Measurements from ENCODE around the gene C2CD4D.

C2CD4D gene

DNA sequence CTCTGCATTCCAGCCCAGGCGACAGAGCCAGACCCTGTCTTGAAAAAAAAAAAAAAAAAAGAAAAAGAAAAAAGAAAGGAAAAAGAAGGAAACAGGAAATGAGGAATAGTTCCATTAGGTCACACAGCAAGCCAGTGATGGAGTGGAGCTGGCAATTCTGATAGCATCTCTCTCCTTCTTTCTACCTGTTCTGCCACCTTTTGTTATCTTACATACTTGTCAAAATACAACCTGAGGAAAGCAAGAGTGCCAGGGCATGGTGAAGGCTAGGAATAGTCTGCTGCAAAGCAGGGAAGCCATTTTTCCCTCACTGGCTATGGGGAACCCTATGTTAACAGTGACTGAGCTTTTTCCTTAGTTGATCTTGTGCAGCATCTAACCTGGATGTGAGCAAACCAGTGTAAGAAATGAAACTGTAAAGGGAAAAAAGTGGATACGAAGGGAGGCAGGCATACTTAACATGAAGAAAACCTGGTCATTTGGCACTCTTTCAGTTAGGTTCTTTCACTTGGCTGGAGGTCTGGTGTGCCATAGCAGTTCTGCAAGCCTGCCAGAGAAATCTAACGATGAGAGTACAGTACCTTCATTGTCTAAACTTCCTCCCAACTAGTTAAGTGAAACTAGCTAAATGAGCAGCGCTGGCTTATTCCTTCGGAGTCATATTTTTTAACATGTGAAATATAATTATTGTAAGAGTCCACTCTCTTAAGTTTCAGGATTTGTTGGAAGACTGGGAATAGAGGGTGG, 31.8 kb upstream of the C2CD4D start:
- DNase-seq = no peak

DNA sequence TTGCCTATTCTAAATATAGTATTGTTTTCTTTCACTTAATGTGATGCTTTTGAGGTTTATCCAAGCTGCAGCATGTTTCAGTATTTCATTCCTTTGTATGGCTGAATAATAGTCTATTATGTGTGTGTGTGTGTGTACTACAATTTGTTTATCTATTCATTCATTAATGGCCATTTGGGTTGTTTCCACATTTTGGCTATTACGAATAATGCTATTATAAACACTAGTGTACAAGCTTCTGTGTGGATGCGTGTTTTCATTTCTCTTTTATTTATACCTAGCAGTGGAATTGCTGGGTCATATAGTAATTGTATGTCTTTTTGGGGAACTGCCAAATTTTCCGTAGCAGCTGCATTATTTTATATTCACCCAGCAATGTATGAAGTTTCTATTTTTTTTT, 28.9 kb upstream of the C2CD4D start:
- Histone ChIP-seq H3F3A (ENCODE audit: insufficient read depth, low read length) (no peaks in the 10 kb centered on the region), H3K36me3 (replicated peaks; ENCODE audit: insufficient read depth, low read length) (no peaks in the 10 kb centered on the region), H3K4me2 (ENCODE audit: low read depth, low read length) (no peak overlapping the region), H3K4me3 (ENCODE audit: low read length) (no peak overlapping the region), H3K9me2 (replicated peaks; ENCODE audit: insufficient read depth, low read length) (no peaks in the 10 kb centered on the region), H3K4me1 (ENCODE audit: low read length) (no peaks in the 10 kb centered on the region), H3K27me3 (replicated peaks; ENCODE audit: insufficient read depth, low read length) (no peaks in the 10 kb centered on the region), H3K27ac (ENCODE audit: low read length) (no peak overlapping the region), H3K9me3 (replicated peaks; ENCODE audit: insufficient read depth, low read length) (no peaks in the 10 kb centered on the region), H3K79me2 (ENCODE audit: low read length) (no peaks in the 10 kb centered on the region), H4K20me1 (ENCODE audit: insufficient read depth, low read length) (no peaks in the 10 kb centered on the region), H3K9ac (ENCODE audit: low read length) (no peak overlapping the region), H2AFZ (ENCODE audit: low read length) (no peak overlapping the region)
- DNase-seq = no peak
- TF ChIP-seq EZH2 (optimal IDR thresholded peaks at IDR 0.05; ENCODE audit: low read depth, low read length) = no peak
- no peak for TF ChIP-seq EZH2phosphoT487 (IDR thresholded peaks at IDR 0.05; ENCODE audit: low read length)
- TF ChIP-seq, protein P1, sequence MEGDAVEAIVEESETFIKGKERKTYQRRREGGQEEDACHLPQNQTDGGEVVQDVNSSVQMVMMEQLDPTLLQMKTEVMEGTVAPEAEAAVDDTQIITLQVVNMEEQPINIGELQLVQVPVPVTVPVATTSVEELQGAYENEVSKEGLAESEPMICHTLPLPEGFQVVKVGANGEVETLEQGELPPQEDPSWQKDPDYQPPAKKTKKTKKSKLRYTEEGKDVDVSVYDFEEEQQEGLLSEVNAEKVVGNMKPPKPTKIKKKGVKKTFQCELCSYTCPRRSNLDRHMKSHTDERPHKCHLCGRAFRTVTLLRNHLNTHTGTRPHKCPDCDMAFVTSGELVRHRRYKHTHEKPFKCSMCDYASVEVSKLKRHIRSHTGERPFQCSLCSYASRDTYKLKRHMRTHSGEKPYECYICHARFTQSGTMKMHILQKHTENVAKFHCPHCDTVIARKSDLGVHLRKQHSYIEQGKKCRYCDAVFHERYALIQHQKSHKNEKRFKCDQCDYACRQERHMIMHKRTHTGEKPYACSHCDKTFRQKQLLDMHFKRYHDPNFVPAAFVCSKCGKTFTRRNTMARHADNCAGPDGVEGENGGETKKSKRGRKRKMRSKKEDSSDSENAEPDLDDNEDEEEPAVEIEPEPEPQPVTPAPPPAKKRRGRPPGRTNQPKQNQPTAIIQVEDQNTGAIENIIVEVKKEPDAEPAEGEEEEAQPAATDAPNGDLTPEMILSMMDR (IDR thresholded peaks at IDR 0.05; ENCODE audit: low read length) = no peak

More for the DNA sequence above, 31.8 kb upstream of the C2CD4D start:
- no peaks in the 10 kb centered on the region for H3K79me2 ChIP-seq (ENCODE audit: low read length)
- no peak overlapping the region for H3K27ac ChIP-seq (ENCODE audit: low read length)
- no peak overlapping the region for H3K9ac ChIP-seq (ENCODE audit: low read length)
- no peaks in the 10 kb centered on the region for H3F3A ChIP-seq (ENCODE audit: insufficient read depth, low read length)
- H3K4me1 ChIP-seq (ENCODE audit: low read length) = peaks cover 8% of the 10 kb centered on the region
- H3K9me3 ChIP-seq (replicated peaks; ENCODE audit: insufficient read depth, low read length) = no peaks in the 10 kb centered on the region
- H3K27me3 ChIP-seq (replicated peaks; ENCODE audit: insufficient read depth, low read length) = no peaks in the 10 kb centered on the region
- no peak overlapping the region for H3K4me3 ChIP-seq (ENCODE audit: low read length)
- no peaks in the 10 kb centered on the region for H4K20me1 ChIP-seq (ENCODE audit: insufficient read depth, low read length)
- H3K9me2 ChIP-seq (replicated peaks; ENCODE audit: insufficient read depth, low read length) = no peaks in the 10 kb centered on the region
- H3K4me2 ChIP-seq (ENCODE audit: low read depth, low read length) = no peak overlapping the region
- TF ChIP-seq EZH2phosphoT487 (IDR thresholded peaks at IDR 0.05; ENCODE audit: low read length) (no peak), EZH2 (optimal IDR thresholded peaks at IDR 0.05; ENCODE audit: low read depth, low read length) (no peak)
- TF ChIP-seq, protein P1 (IDR thresholded peaks at IDR 0.05; ENCODE audit: low read length) = no peak
- H2AFZ ChIP-seq (ENCODE audit: low read length) = no peak overlapping the region
- no peaks in the 10 kb centered on the region for H3K36me3 ChIP-seq (replicated peaks; ENCODE audit: insufficient read depth, low read length)

DNA sequence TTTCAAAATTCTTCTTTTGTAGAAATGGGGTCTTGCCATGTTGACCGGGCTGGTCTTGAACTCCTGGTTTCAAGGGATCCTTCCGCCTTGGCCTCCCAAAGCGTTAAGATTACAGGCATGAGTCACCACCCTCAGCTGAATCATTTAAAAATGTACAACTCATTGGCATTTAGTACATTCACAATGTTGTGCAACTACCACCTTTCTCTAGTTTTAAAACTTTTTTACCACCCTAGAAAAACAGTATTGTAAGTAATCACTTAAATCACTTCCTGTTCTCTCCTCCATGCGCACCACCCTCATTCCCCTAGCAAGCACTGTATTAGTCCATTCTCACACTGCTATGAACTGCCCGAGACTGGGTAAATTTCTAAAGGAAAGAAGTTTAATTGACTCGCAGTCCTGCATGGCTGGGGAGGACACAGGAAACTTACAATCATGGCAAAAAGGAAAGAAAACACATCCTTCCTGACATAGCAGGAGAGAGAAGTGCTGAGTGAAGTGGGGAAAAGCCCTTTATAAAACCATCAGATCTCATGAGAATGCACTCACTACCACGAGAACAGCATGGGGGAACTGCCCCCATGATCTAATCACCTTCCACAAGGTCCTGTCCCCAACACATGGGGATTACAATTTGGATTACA, 28.3 kb upstream of the C2CD4D start:
- Histone ChIP-seq H3K27ac (ENCODE audit: low read length) (no peak overlapping the region), H4K20me1 (ENCODE audit: insufficient read depth, low read length) (no peaks in the 10 kb centered on the region), H2AFZ (ENCODE audit: low read length) (no peak overlapping the region), H3K4me1 (ENCODE audit: low read length) (peaks cover 4% of the 10 kb centered on the region), H3K9me2 (replicated peaks; ENCODE audit: insufficient read depth, low read length) (no peaks in the 10 kb centered on the region), H3K79me2 (ENCODE audit: low read length) (no peaks in the 10 kb centered on the region), H3K9me3 (replicated peaks; ENCODE audit: insufficient read depth, low read length) (no peaks in the 10 kb centered on the region), H3F3A (ENCODE audit: insufficient read depth, low read length) (no peaks in the 10 kb centered on the region), H3K27me3 (replicated peaks; ENCODE audit: insufficient read depth, low read length) (no peaks in the 10 kb centered on the region), H3K4me2 (ENCODE audit: low read depth, low read length) (no peak overlapping the region), H3K36me3 (replicated peaks; ENCODE audit: insufficient read depth, low read length) (no peaks in the 10 kb centered on the region), H3K4me3 (ENCODE audit: low read length) (no peak overlapping the region), H3K9ac (ENCODE audit: low read length) (no peak overlapping the region)
- TF ChIP-seq EZH2phosphoT487 (IDR thresholded peaks at IDR 0.05; ENCODE audit: low read length) (no peak), EZH2 (optimal IDR thresholded peaks at IDR 0.05; ENCODE audit: low read depth, low read length) (no peak)
- TF ChIP-seq, protein P1 (IDR thresholded peaks at IDR 0.05; ENCODE audit: low read length) = no peak
- DNase-seq = no peak

Data from MM.1S (cell line).